ENCODE data around the gene PPP1R12C.

DNA sequence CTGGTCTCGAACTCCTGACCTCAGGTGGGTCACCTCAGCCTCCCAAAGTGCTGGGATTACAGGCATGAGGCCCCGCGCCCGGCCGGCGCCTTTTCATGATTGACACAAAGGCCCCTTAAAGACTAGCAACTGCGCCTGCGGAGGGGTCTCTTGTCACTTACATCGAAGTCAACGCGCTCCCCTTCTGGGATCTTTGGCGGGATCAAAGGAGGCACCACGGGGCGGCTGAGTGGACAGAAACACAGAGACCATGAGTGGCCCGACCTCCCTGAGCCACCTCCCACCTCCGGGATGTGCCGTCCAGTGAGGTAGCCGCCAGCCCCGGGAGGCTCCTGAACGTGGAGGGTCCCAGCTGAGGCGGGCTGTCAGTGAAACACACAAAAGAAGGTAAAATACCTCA lies 24.3 kb upstream of the PPP1R12C start:
- TF ChIP-seq POLR2A (IDR thresholded peaks at IDR 0.05) (no peak), POLR2AphosphoS5 (IDR thresholded peaks at IDR 0.05) (no peak), EP300 (IDR thresholded peaks at IDR 0.05; ENCODE audit: low read depth) (no peak)
- TF ChIP-seq, protein P1, sequence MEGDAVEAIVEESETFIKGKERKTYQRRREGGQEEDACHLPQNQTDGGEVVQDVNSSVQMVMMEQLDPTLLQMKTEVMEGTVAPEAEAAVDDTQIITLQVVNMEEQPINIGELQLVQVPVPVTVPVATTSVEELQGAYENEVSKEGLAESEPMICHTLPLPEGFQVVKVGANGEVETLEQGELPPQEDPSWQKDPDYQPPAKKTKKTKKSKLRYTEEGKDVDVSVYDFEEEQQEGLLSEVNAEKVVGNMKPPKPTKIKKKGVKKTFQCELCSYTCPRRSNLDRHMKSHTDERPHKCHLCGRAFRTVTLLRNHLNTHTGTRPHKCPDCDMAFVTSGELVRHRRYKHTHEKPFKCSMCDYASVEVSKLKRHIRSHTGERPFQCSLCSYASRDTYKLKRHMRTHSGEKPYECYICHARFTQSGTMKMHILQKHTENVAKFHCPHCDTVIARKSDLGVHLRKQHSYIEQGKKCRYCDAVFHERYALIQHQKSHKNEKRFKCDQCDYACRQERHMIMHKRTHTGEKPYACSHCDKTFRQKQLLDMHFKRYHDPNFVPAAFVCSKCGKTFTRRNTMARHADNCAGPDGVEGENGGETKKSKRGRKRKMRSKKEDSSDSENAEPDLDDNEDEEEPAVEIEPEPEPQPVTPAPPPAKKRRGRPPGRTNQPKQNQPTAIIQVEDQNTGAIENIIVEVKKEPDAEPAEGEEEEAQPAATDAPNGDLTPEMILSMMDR (IDR thresholded peaks at IDR 0.05), result no peak

Measured in transverse colon (tissue), 4 donors.